ENCODE results near the gene RBM19. TPM values are rescaled to one million over a fixed set of nuclear protein-coding genes. Genes with fewer than 3 reads are reported as not detected.

RBM19 gene
- total RNA-seq, 4 donors from 2014 or later = 20.7 to 41.1 (median 23.4) TPM

GRCh38 chr12:113826805-113827538, 139.2 kb downstream of the RBM19 start:
- no peak for TF ChIP-seq CTCF (IDR thresholded peaks at IDR 0.05)
- TF ChIP-seq POLR2A (IDR thresholded peaks at IDR 0.05) = no peak
- no peak overlapping the region for H3K4me3 ChIP-seq (ENCODE audit: low read depth, poor library complexity, severe bottlenecking)
- no peak for DNase-seq (ENCODE audit: low spot score in 2 of 2)
- WGBS, 2 donors = 90% methylated on average over 22 of the region's 22 CpGs
- intact Hi-C loops (cut with DNase I; ENCODE audit: low total_unique reads) = no loop called here

- H3K4me3 ChIP-seq (ENCODE audit: low read depth, poor library complexity, severe bottlenecking) = no peak overlapping the region
- TF ChIP-seq CTCF (IDR thresholded peaks at IDR 0.05) = no peak
- no peak for TF ChIP-seq POLR2A (IDR thresholded peaks at IDR 0.05)
- intact Hi-C loops (cut with DNase I; ENCODE audit: low total_unique reads) = no loop called here
- WGBS, 2 donors = 82 to 89% methylated on average over 8 of the region's 8 CpGs
- no peak for DNase-seq (ENCODE audit: low spot score in 2 of 2)
Measured at GRCh38 chr12:113825705-113826104, 140.4 kb downstream of the RBM19 start.

GRCh38 chr12:113823816-113824215, 142.3 kb downstream of the RBM19 start:
- WGBS, 2 donors = 86 to 92% methylated on average over 5 of the region's 5 CpGs
- no peak overlapping the region for H3K4me3 ChIP-seq (ENCODE audit: low read depth, poor library complexity, severe bottlenecking)
- intact Hi-C loops (cut with DNase I; ENCODE audit: low total_unique reads) = no loop called here
- DNase-seq (ENCODE audit: low spot score in 2 of 2) = no peak
- TF ChIP-seq CTCF (IDR thresholded peaks at IDR 0.05) (no peak), POLR2A (IDR thresholded peaks at IDR 0.05) (no peak)

- intact Hi-C loops (cut with DNase I; ENCODE audit: low total_unique reads) = no loop called here
- 67 to 73% methylated on average over 10 to 15 of the region's 16 CpGs for WGBS, 2 donors
- DNase-seq (ENCODE audit: low spot score in 2 of 2) = no peak
- TF ChIP-seq POLR2A (IDR thresholded peaks at IDR 0.05) (no peak), CTCF (IDR thresholded peaks at IDR 0.05) (no peak)
- H3K4me3 ChIP-seq (ENCODE audit: low read depth, poor library complexity, severe bottlenecking) = no peak overlapping the region
Measured at GRCh38 chr12:113823016-113823415, 143.1 kb downstream of the RBM19 start.

GRCh38 chr12:113820842-113821241, 145.3 kb downstream of the RBM19 start:
- WGBS, 2 donors = 94 to 95% methylated on average over 8 of the region's 8 CpGs
- TF ChIP-seq CTCF (IDR thresholded peaks at IDR 0.05) = no peak
- no peak for TF ChIP-seq POLR2A (IDR thresholded peaks at IDR 0.05)
- H3K4me3 ChIP-seq (ENCODE audit: low read depth, poor library complexity, severe bottlenecking) = no peak overlapping the region
- intact Hi-C loops (cut with DNase I; ENCODE audit: low total_unique reads) = no loop called here
- DNase-seq (ENCODE audit: low spot score in 2 of 2) = no peak

- no peak for DNase-seq (ENCODE audit: low spot score in 2 of 2)
- no peak overlapping the region for H3K4me3 ChIP-seq (ENCODE audit: low read depth, poor library complexity, severe bottlenecking)
- 90% methylated on average over 15 of the region's 15 CpGs for WGBS, 2 donors
- TF ChIP-seq POLR2A (IDR thresholded peaks at IDR 0.05) (no peak), CTCF (IDR thresholded peaks at IDR 0.05) (no peak)
- intact Hi-C loops (cut with DNase I; ENCODE audit: low total_unique reads) = no loop called here
Measured at GRCh38 chr12:113820309-113820708, 145.8 kb downstream of the RBM19 start.

Measured in lower leg skin (tissue), 4 donors.